CMK (cell line): ENCODE results near the gene HNRNPM.
"Not testable (repeated sequence)": the region's sequence is repeated elsewhere in the genome, so short reads cannot be mapped to it uniquely, and the experiment has no call there.

ENCODE experiments used
- DNase-seq: peaks from one replicate; pipeline ENCODE4 v3.0.0-alpha.2; 2010; ENCODE audit warnings: low read depth

The HNRNPM gene

GRCh38 chr19:8513036-8513686, 68.4 kb downstream of the HNRNPM start:
- no peak for DNase-seq

- peak; percentile 97 for DNase-seq
These were observed 69.1 kb downstream of the HNRNPM start, which contains the start of gene ZNF414 for GRCh38 chr19:8513687-8514504. TSS of gene ZNF414 (minus strand) at chr19:8514167. CDS start at chr19:8514046, 121 bp downstream.

GRCh38 chr19:8514505-8515009, 69.8 kb downstream of the HNRNPM start:
- DNase-seq, result not testable (repeated sequence)

- no peak for DNase-seq
These were observed 70.5 kb downstream of the HNRNPM start for GRCh38 chr19:8515317-8515716.

- peak; percentile 71 for DNase-seq
These were observed 73.0 kb downstream of the HNRNPM start for GRCh38 chr19:8517551-8518442.

- no peak for DNase-seq
These were observed 73.8 kb downstream of the HNRNPM start for GRCh38 chr19:8518536-8518935.

GRCh38 chr19:8519388-8519787, 74.6 kb downstream of the HNRNPM start:
- no peak for DNase-seq

GRCh38 chr19:8525401-8525684, 80.6 kb downstream of the HNRNPM start:
- DNase-seq, result no peak

GRCh38 chr19:8526345-8527091, 81.7 kb downstream of the HNRNPM start:
- no peak for DNase-seq

- DNase-seq, result no peak
These were observed 83.7 kb downstream of the HNRNPM start for GRCh38 chr19:8528500-8528899.

- DNase-seq, result no peak
These were observed 84.7 kb downstream of the HNRNPM start for GRCh38 chr19:8529369-8530006.

- DNase-seq, result no peak
These were observed 85.4 kb downstream of the HNRNPM start for GRCh38 chr19:8530061-8530679.

- no peak for DNase-seq
These were observed 86.7 kb downstream of the HNRNPM start for GRCh38 chr19:8531470-8531869.

GRCh38 chr19:8532225-8532624, 87.5 kb downstream of the HNRNPM start:
- no peak for DNase-seq

GRCh38 chr19:8536282-8536681, 91.5 kb downstream of the HNRNPM start:
- DNase-seq, result no peak

GRCh38 chr19:8537099-8537498, 92.3 kb downstream of the HNRNPM start:
- DNase-seq, result no peak
